Activated naive CD4-positive, alpha-beta T cell treated with anti-CD3 and anti-CD28 coated beads, Interleukin-2, amount 10 ng/mL, durations not matched to agents 7 days and 5 days (primary cell): ENCODE data around the gene SORCS2.

Experiments used
- CTCF ChIA-PET: fragments of 350-600 bp; sonication (Branson Sonifier 250); formaldehyde crosslinking; loops from one replicate; lab custom pipeline; 2021; ENCODE audit warnings: antibody characterized with exemption; lab: Charles Lee
- DNase-seq: peaks from one replicate; pipeline ENCODE4 v3.0.0-alpha.2; 2020
- H3K27ac Mint-ChIP-seq: one replicate; pipeline ENCODE4 v1.8.0; 2021; ENCODE audit warnings: mild to moderate bottlenecking, moderate library complexity, mixed read lengths
- H3K27me3 Mint-ChIP-seq: one replicate; pipeline ENCODE4 v1.8.0; 2021; ENCODE audit warnings: mild to moderate bottlenecking, mixed read lengths
- H3K36me3 Mint-ChIP-seq: one replicate; pipeline ENCODE4 v1.8.0; 2021; ENCODE audit warnings: mixed read lengths
- H3K4me1 Mint-ChIP-seq: one replicate; pipeline ENCODE4 v1.8.0; 2021; ENCODE audit warnings: mixed read lengths
- H3K4me3 Mint-ChIP-seq: one replicate; pipeline ENCODE4 v1.8.0; 2021; ENCODE audit warnings: mild to moderate bottlenecking, moderate library complexity, mixed read lengths
- H3K9me3 Mint-ChIP-seq: one replicate; pipeline ENCODE4 v1.8.0; 2021; ENCODE audit warnings: mixed read lengths

Gene SORCS2

DNA sequence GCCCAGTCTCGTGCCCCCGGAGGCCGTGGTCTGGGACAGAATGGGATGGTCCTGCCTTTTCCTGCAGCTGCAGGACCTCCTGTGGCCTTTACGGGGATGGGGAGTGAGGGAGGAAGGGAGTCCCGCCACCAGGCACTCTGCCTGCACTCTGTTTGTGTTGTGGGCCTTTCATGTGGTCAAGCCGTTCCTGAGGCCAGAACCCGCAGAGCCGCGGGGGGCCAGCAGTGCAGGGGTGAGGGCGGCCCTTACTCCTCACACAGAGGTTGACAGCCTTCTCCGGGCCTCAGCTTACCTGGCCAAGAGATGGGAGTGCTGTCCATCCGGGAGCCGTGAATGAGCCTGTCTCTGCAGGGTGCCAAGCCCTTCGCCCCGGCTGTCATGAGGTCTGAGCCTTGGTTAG lies 516.6 kb downstream of the SORCS2 start:
- no peaks in the 10 kb centered on the region for H3K36me3 Mint-ChIP-seq
- H3K9me3 Mint-ChIP-seq = no peaks in the 10 kb centered on the region
- H3K4me1 Mint-ChIP-seq = no peaks in the 10 kb centered on the region
- no peak overlapping the region for H3K4me3 Mint-ChIP-seq
- H3K27ac Mint-ChIP-seq = no peak overlapping the region
- CTCF ChIA-PET = no interaction called here
- no peak for DNase-seq
- H3K27me3 Mint-ChIP-seq = no peaks in the 10 kb centered on the region

DNA sequence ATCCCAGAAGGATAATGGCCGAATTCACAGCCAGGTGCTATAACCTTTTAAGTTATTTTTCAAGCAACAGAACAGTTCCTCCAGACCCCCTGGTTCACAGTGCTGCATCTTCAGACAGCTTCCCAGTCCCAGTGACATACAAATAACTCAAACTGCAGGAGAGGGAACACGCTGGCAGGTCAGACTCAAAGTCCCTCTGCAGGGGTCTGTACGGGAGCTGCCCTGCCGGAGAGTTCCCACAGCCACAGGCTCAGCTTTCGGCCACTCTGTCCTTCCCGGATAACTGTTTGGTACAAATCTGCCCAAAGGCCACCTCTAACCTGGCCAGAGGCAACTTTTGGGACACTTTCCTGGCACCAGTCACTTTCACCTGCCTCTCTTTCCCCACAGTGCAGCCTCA lies 517.1 kb downstream of the SORCS2 start:
- H3K27ac Mint-ChIP-seq = no peak overlapping the region
- no peaks in the 10 kb centered on the region for H3K9me3 Mint-ChIP-seq
- no peaks in the 10 kb centered on the region for H3K27me3 Mint-ChIP-seq
- no peaks in the 10 kb centered on the region for H3K36me3 Mint-ChIP-seq
- DNase-seq = no peak
- no peaks in the 10 kb centered on the region for H3K4me1 Mint-ChIP-seq
- CTCF ChIA-PET = no interaction called here
- H3K4me3 Mint-ChIP-seq = no peak overlapping the region

DNA sequence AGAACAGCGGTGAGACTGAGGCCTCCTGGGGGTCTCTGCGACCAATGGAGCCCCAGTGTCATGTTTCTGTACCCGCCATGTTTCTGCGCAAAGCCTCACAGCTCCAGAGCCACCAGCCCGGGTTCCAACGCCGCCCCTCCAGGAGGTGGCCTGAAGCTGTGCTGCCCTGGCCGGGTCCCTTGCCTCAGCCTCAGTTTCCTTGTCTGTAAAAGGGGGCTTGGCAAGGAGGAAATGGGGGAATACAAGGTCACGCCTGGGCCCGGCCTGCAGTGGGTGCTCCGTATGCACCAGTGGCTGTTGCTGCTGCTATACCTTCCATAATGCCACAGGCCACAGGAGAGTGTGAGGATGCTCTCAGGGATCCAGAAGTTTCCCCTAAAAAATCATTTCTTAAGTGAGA lies 517.8 kb downstream of the SORCS2 start:
- CTCF ChIA-PET = no interaction called here

DNA sequence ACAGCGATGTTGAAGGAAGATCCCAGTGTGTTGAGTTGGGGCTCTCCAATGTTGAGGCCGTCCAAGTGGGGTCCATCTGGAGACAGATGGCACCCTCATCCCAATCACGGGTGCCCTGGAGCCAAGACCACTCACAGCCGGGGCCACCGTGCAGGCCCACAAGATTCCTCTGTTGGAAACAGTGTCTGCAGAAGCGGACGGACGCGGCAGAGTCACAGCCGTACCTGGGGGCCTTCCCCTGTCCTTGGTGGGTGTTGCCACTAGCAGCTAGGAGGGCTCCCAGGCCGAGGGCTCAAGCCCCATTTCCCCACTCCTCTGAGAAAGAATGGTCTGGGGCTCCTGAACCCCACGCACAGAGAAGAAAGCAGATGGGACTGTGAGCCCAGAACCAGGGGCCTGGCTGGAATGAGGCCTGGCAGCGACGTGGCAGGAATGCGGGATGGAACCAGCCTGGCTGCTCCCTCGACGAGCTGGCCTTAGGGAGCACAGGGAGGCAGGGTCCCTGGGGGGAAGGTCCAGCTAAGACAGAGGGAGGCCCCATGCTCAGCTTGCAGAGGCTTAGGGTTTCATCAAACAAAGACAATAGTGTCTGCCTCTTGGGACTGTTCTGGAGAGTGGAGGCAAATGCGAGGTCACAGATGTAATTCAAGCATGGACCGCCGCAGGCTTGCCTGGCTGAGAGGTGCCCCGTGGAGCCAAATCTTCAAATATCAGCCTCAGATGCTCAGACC lies 518.4 kb downstream of the SORCS2 start:
- CTCF ChIA-PET = no interaction called here

More for the DNA sequence above, 517.8 kb downstream of the SORCS2 start:
- no peaks in the 10 kb centered on the region for H3K9me3 Mint-ChIP-seq
- H3K4me1 Mint-ChIP-seq = no peaks in the 10 kb centered on the region
- no peak overlapping the region for H3K4me3 Mint-ChIP-seq
- DNase-seq = no peak
- H3K27me3 Mint-ChIP-seq = no peaks in the 10 kb centered on the region
- H3K27ac Mint-ChIP-seq = no peak overlapping the region
- no peaks in the 10 kb centered on the region for H3K36me3 Mint-ChIP-seq

DNA sequence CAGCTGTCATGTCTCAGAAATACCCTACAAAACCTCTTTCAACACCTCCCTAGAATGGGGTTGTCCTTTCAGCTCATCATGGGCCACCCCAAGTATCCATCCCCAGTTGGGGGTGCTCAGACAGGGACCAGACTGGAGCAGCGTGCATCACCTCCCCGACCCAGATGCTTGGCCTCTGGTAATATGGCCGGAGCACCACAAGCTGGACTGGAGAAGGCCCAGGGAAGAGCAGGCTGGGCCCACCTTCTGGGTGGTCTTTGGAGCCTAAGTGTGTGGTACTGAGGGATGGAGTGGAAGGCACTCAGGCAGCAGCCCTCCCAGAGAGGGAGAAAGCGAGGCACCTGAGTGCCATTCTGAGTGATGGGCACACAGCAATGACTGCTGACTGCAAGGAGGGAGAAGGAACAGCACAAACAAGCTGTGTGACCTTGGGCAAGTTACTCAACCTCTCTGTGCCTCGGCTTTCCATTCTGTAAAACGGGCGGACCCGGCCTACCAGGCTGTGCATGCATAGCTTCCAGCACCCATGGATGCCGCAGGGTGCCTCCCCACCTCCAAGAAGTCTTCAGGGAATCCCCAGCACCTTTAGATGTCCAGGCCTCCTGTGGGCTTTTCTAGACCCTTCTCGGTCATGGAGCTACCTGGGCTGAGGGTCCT lies 519.1 kb downstream of the SORCS2 start:
- CTCF ChIA-PET = no interaction called here
- Mint-ChIP-seq H3K4me1 (no peaks in the 10 kb centered on the region), H3K9me3 (no peaks in the 10 kb centered on the region), H3K27ac (no peak overlapping the region), H3K36me3 (no peaks in the 10 kb centered on the region), H3K27me3 (no peaks in the 10 kb centered on the region), H3K4me3 (no peak overlapping the region)
- no peak for DNase-seq

More for the DNA sequence above, 518.4 kb downstream of the SORCS2 start:
- H3K27me3 Mint-ChIP-seq = no peaks in the 10 kb centered on the region
- no peak overlapping the region for H3K4me3 Mint-ChIP-seq
- H3K9me3 Mint-ChIP-seq = no peaks in the 10 kb centered on the region
- no peaks in the 10 kb centered on the region for H3K36me3 Mint-ChIP-seq
- H3K4me1 Mint-ChIP-seq = no peaks in the 10 kb centered on the region
- DNase-seq = no peak
- no peak overlapping the region for H3K27ac Mint-ChIP-seq

DNA sequence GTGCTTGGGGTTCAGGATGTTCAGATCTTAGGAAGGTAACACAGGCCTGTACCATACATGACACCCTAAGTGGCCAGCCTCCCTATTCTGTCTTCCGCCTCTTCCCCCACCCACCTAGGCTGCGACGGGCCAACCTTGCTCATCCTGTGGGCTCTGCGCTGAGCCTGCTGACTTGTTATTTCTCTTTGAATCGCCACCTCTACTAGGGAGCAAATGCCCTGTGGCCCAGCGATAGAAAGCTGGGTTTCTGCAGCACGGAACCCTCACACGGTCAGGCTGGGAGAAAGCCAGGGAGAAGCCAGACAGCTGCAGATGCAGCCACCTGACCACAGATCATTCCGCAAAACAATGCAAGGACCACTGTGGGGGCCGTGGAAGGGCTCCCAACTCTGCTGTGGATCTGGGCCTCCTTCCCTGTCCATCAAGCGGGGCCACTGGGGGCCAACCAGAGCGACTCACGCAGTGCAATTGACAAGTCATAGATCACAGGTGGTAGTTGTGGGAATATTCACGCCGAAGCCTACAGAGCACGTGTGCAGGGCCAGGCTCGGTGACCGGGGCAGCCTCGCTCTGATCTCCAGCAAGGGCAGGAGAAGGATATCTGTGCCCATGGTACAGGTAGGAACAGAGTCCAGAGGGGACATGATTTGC lies 519.8 kb downstream of the SORCS2 start:
- Mint-ChIP-seq H3K27ac (no peak overlapping the region), H3K9me3 (no peaks in the 10 kb centered on the region), H3K27me3 (no peaks in the 10 kb centered on the region), H3K4me3 (no peak overlapping the region), H3K4me1 (no peaks in the 10 kb centered on the region), H3K36me3 (no peaks in the 10 kb centered on the region)
- no peak for DNase-seq
- CTCF ChIA-PET = no interaction called here

DNA sequence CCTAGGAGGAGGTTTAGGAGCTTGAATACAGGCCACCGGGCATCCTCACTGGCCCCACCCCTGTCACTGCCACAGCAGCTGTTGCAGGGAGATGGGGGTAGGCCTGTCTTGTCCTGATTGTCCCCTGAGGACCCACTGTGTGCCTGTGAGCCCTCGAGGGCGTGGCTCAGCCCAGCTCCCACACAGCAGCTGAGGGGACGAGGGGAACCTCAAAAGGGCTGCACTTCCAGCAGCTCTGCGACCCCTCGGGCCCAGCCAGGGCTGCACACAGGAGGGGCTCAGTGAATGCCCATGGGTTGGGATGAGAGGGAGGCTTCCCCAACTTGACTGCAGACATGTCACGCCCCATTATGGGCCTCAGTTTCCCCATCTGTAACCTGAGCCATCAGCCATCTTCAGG lies 521.4 kb downstream of the SORCS2 start:
- H3K4me3 Mint-ChIP-seq = no peak overlapping the region
- no peaks in the 10 kb centered on the region for H3K9me3 Mint-ChIP-seq
- no peak overlapping the region for H3K27ac Mint-ChIP-seq
- DNase-seq = no peak
- H3K36me3 Mint-ChIP-seq = no peaks in the 10 kb centered on the region
- H3K27me3 Mint-ChIP-seq = peaks cover 3% of the 10 kb centered on the region
- no peaks in the 10 kb centered on the region for H3K4me1 Mint-ChIP-seq
- CTCF ChIA-PET = interaction anchor here (1.1 kb wide), 1 partner anchor 519 kb away, joined by 3 read pairs; no protein-coding TSS in a partner anchor

DNA sequence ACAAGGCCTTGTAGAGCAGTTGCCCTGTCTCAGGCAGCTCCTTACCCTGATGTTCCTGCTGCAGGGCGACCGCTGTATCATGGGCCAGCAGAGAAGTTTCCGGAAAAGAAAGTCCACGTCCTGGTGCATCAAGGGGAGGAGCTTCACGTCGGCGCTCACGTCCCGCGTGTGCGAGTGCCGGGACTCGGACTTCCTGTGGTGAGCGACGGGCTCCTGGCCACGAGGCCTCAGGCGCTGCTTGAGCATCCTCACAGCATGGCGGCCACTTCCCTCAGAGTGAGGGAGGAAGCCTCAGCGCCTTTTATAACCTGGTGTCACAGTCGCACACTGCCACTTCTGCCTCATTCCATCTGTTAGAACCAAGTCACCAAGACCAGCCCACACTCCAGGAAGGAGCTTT lies 521.8 kb downstream of the SORCS2 start:
- Mint-ChIP-seq H3K4me3 (no peak overlapping the region), H3K4me1 (no peaks in the 10 kb centered on the region), H3K9me3 (no peaks in the 10 kb centered on the region), H3K27me3 (peaks cover 3% of the 10 kb centered on the region), H3K36me3 (no peaks in the 10 kb centered on the region), H3K27ac (no peak overlapping the region)
- DNase-seq = no peak
- CTCF ChIA-PET = interaction anchor here (1.1 kb wide), 1 partner anchor 519 kb away, joined by 3 read pairs; no protein-coding TSS in a partner anchor

DNA sequence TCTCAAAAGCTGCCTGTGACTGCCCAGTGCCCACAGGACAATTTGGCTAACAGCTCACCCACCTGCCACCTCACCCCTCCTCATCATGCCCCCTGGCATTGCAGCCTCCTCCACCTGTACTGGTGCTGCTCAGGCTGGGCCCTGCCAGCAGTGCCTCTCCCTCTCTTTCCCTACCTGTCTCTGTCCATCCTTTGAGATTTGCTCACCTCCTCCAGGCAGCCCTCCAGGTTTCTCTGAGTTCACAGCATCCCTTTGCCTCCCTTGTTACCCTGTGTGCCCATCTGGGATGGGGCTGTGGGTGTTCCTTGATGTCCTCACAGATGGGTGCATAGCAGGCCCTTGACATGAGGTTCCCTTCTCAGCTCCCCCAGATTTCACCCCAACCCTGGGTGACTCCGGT lies 522.4 kb downstream of the SORCS2 start:
- no peak overlapping the region for H3K4me3 Mint-ChIP-seq
- CTCF ChIA-PET = interaction anchor here (1.1 kb wide), 1 partner anchor 520 kb away, joined by 3 read pairs; no protein-coding TSS in a partner anchor
- H3K36me3 Mint-ChIP-seq = no peaks in the 10 kb centered on the region
- H3K27me3 Mint-ChIP-seq = peaks cover 7% of the 10 kb centered on the region
- no peak overlapping the region for H3K27ac Mint-ChIP-seq
- DNase-seq = no peak
- no peaks in the 10 kb centered on the region for H3K9me3 Mint-ChIP-seq
- no peaks in the 10 kb centered on the region for H3K4me1 Mint-ChIP-seq

DNA sequence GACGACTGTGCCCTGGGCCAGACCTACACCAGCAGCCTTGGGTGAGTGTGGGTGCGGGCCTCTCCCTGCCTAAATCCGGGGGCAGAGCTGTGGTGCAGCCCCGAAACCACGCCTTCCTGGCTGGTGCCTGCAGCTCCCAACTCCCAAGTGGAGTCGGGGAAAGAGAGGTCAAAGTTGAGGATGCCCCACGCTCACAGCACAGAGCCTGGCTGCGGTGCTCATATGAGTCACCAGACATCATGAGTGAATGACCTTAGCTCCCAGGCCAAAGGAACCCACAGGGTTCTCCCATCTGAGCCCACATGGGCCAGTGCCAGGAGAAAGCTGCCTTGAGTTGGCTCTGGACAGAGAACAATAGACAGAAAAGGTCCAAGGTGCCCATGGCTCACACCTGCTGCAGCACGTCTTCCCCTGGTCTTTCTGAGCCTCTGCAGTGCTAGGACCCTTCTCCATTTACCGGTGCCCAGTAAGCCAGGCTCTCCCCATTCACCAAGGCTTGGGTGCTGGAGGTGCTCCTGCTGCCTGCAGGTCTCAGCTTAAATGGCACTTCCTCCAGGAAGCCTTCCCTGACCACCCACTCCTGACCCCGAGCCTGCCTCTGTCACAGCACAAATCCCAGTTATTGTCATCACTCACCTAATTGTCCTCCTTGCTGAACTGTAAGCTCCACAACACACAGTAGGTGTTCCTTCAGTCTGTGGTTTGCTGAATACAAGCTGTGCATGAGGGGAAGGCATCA lies 523.1 kb downstream of the SORCS2 start:
- Mint-ChIP-seq H3K36me3 (no peaks in the 10 kb centered on the region), H3K4me1 (no peaks in the 10 kb centered on the region), H3K4me3 (no peak overlapping the region), H3K9me3 (no peaks in the 10 kb centered on the region), H3K27ac (no peak overlapping the region), H3K27me3 (peaks cover 9% of the 10 kb centered on the region)
- DNase-seq = no peak
- CTCF ChIA-PET = no interaction called here

DNA sequence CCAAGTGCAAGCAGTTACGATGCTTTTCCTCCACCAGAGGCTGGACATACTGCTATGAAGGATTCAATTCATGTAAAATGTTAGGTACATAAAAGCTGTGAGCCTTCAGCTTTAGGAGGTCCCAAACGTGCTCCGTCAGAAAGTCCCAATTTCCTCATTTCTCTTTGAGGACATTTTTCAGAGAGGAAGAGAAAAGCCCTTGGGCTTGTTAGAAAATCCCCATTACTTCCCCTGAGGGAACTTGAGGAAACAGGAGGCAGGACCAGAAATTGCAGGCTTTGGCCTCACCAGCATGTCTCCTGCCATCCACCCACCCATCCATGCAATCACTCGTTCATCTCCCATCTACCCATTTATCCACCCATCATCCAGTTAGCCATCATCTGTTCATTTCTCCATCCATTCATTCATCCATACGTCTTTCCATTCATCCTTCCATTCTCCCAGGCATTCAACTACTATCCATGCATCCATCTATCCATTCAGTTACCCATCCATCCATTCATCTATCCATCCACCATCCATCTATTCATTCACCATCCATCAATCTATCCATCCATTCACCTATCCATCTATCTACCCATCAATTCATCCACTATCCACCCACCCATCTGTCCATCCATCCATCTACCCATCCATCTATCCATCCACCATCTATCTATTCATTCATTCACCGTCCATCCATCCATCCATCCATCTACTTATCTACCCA lies 523.8 kb downstream of the SORCS2 start:
- H3K36me3 Mint-ChIP-seq = no peaks in the 10 kb centered on the region
- no peaks in the 10 kb centered on the region for H3K4me1 Mint-ChIP-seq
- H3K27me3 Mint-ChIP-seq = peaks cover 13% of the 10 kb centered on the region
- DNase-seq = no peak
- no peaks in the 10 kb centered on the region for H3K9me3 Mint-ChIP-seq
- no peak overlapping the region for H3K4me3 Mint-ChIP-seq
- CTCF ChIA-PET = no interaction called here
- H3K27ac Mint-ChIP-seq = no peak overlapping the region

DNA sequence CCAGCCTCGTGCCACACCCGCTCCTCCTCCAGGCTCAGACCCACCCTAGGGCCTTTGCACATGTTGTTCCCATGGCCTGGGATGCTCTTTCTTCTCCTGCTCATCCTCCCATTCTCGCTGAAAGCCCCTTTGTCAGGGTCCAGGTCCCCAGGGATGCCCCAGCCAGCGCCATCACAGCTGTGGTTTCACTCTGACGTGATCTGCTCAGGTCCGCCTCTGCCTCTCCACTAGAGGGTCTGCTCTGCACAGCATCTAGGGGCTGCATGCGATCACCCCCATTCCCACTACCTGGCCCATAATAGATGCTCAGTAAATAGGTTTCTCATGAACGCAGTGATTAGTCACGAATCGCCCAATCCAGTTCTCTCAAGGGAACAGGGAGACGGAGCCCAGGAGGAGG lies 524.8 kb downstream of the SORCS2 start:
- Mint-ChIP-seq H3K4me3 (no peak overlapping the region), H3K9me3 (no peaks in the 10 kb centered on the region), H3K4me1 (no peaks in the 10 kb centered on the region), H3K27me3 (peaks cover 13% of the 10 kb centered on the region), H3K36me3 (no peaks in the 10 kb centered on the region), H3K27ac (no peak overlapping the region)
- CTCF ChIA-PET = no interaction called here
- no peak for DNase-seq

DNA sequence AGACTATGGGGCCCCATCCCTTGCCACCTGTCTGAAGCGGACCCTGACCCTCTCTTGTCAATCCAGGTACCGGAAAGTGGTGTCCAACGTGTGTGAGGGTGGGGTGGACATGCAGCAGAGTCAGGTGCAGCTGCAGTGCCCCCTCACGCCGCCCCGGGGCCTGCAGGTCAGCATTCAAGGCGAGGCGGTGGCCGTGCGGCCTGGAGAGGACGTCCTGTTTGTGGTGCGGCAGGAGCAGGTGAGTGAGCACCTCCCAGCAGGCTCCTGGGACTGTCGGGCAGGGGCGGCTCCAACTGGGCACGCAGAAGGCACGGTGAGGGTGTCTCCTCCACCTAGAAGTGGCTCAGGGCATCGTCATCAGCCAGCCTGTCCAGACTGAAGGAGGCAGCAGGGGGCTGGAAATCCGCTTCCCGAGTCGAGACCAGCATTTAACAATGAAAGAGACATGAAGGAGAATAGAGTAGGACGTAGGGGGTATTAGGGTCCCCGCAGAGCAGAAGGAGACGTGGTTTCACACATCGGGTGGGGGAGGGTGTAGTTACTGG lies 525.7 kb downstream of the SORCS2 start:
- Mint-ChIP-seq H3K4me1 (no peaks in the 10 kb centered on the region), H3K27ac (no peak overlapping the region), H3K36me3 (no peaks in the 10 kb centered on the region), H3K27me3 (peaks cover 17% of the 10 kb centered on the region), H3K9me3 (no peaks in the 10 kb centered on the region), H3K4me3 (no peak overlapping the region)
- CTCF ChIA-PET = no interaction called here
- DNase-seq = no peak
